ENCODE data around the gene VIT.

The VIT gene

GRCh38 chr2:36663851-36664695, 32.4 kb upstream of the VIT start:
- Histone ChIP-seq H3K27me3 (ENCODE audit: control insufficient read depth, insufficient read depth, low read length) (no peaks in the 10 kb centered on the region), H3K4me3 (ENCODE audit: low read depth, low read length) (peak overlapping the region; percentile 26), H3K9ac (ENCODE audit: low read length) (no peak overlapping the region), H3K9me3 (ENCODE audit: control insufficient read depth, insufficient read depth, low read depth, low read length) (no peaks in the 10 kb centered on the region), H3K27ac (ENCODE audit: low read depth, low read length) (no peak overlapping the region), H3K36me3 (ENCODE audit: control insufficient read depth, insufficient read depth, low read length) (no peaks in the 10 kb centered on the region), H3K4me1 (ENCODE audit: control insufficient read depth, insufficient read depth, low read length) (peaks cover 10% of the 10 kb centered on the region; the same call in 1 of the 2 replicates)

GRCh38 chr2:36664696-36665076, 31.8 kb upstream of the VIT start:
- H3K4me1 ChIP-seq (ENCODE audit: control insufficient read depth, insufficient read depth, low read length) = peaks cover 10% of the 10 kb centered on the region; the same call in 1 of the 2 replicates
- no peak overlapping the region for H3K4me3 ChIP-seq (ENCODE audit: low read depth, low read length)
- no peaks in the 10 kb centered on the region for H3K36me3 ChIP-seq (ENCODE audit: control insufficient read depth, insufficient read depth, low read length)
- H3K27me3 ChIP-seq (ENCODE audit: control insufficient read depth, insufficient read depth, low read length) = no peaks in the 10 kb centered on the region
- H3K9me3 ChIP-seq (ENCODE audit: control insufficient read depth, insufficient read depth, low read depth, low read length) = no peaks in the 10 kb centered on the region
- H3K27ac ChIP-seq (ENCODE audit: low read depth, low read length) = no peak overlapping the region
- no peak overlapping the region for H3K9ac ChIP-seq (ENCODE audit: low read length)

- H3K9ac ChIP-seq (ENCODE audit: low read length) = no peak overlapping the region
- H3K27ac ChIP-seq (ENCODE audit: low read depth, low read length) = no peak overlapping the region
- H3K4me1 ChIP-seq (ENCODE audit: control insufficient read depth, insufficient read depth, low read length) = peaks cover 10% of the 10 kb centered on the region; the same call in 1 of the 2 replicates
- H3K27me3 ChIP-seq (ENCODE audit: control insufficient read depth, insufficient read depth, low read length) = no peaks in the 10 kb centered on the region
- no peaks in the 10 kb centered on the region for H3K36me3 ChIP-seq (ENCODE audit: control insufficient read depth, insufficient read depth, low read length)
- H3K4me3 ChIP-seq (ENCODE audit: low read depth, low read length) = no peak overlapping the region
- H3K9me3 ChIP-seq (ENCODE audit: control insufficient read depth, insufficient read depth, low read depth, low read length) = no peaks in the 10 kb centered on the region
Observed at GRCh38 chr2:36667931-36668330, 28.6 kb upstream of the VIT start.

- H3K9ac ChIP-seq (ENCODE audit: low read length) = no peak overlapping the region
- no peak overlapping the region for H3K4me3 ChIP-seq (ENCODE audit: low read depth, low read length)
- no peaks in the 10 kb centered on the region for H3K27me3 ChIP-seq (ENCODE audit: control insufficient read depth, insufficient read depth, low read length)
- no peaks in the 10 kb centered on the region for H3K36me3 ChIP-seq (ENCODE audit: control insufficient read depth, insufficient read depth, low read length)
- H3K4me1 ChIP-seq (ENCODE audit: control insufficient read depth, insufficient read depth, low read length) = peaks cover 7% of the 10 kb centered on the region
- no peaks in the 10 kb centered on the region for H3K9me3 ChIP-seq (ENCODE audit: control insufficient read depth, insufficient read depth, low read depth, low read length)
- no peak overlapping the region for H3K27ac ChIP-seq (ENCODE audit: low read depth, low read length)
Observed at GRCh38 chr2:36670881-36671595, 25.5 kb upstream of the VIT start.

- Histone ChIP-seq H3K27ac (ENCODE audit: low read depth, low read length) (no peak overlapping the region), H3K36me3 (ENCODE audit: control insufficient read depth, insufficient read depth, low read length) (no peaks in the 10 kb centered on the region), H3K27me3 (ENCODE audit: control insufficient read depth, insufficient read depth, low read length) (no peaks in the 10 kb centered on the region), H3K4me3 (ENCODE audit: low read depth, low read length) (no peak overlapping the region), H3K9ac (ENCODE audit: low read length) (no peak overlapping the region), H3K4me1 (ENCODE audit: control insufficient read depth, insufficient read depth, low read length) (peaks cover 14% of the 10 kb centered on the region), H3K9me3 (ENCODE audit: control insufficient read depth, insufficient read depth, low read depth, low read length) (no peaks in the 10 kb centered on the region)
Observed at GRCh38 chr2:36671731-36672130, 24.8 kb upstream of the VIT start.

- peaks cover 17% of the 10 kb centered on the region for H3K4me1 ChIP-seq (ENCODE audit: control insufficient read depth, insufficient read depth, low read length)
- H3K36me3 ChIP-seq (ENCODE audit: control insufficient read depth, insufficient read depth, low read length) = no peaks in the 10 kb centered on the region
- no peak overlapping the region for H3K9ac ChIP-seq (ENCODE audit: low read length)
- H3K27ac ChIP-seq (ENCODE audit: low read depth, low read length) = no peak overlapping the region
- H3K9me3 ChIP-seq (ENCODE audit: control insufficient read depth, insufficient read depth, low read depth, low read length) = no peaks in the 10 kb centered on the region
- H3K4me3 ChIP-seq (ENCODE audit: low read depth, low read length) = no peak overlapping the region
- no peaks in the 10 kb centered on the region for H3K27me3 ChIP-seq (ENCODE audit: control insufficient read depth, insufficient read depth, low read length)
Observed at GRCh38 chr2:36672199-36672598, 24.3 kb upstream of the VIT start.

GRCh38 chr2:36675579-36676282, 20.8 kb upstream of the VIT start:
- peaks cover 10% of the 10 kb centered on the region; the same call in 1 of the 2 replicates for H3K9me3 ChIP-seq (ENCODE audit: control insufficient read depth, insufficient read depth, low read depth, low read length)
- no peak overlapping the region for H3K9ac ChIP-seq (ENCODE audit: low read length)
- H3K36me3 ChIP-seq (ENCODE audit: control insufficient read depth, insufficient read depth, low read length) = no peaks in the 10 kb centered on the region
- H3K4me3 ChIP-seq (ENCODE audit: low read depth, low read length) = no peak overlapping the region
- H3K27me3 ChIP-seq (ENCODE audit: control insufficient read depth, insufficient read depth, low read length) = no peaks in the 10 kb centered on the region
- peaks cover 15% of the 10 kb centered on the region; the same call in 1 of the 2 replicates for H3K4me1 ChIP-seq (ENCODE audit: control insufficient read depth, insufficient read depth, low read length)
- H3K27ac ChIP-seq (ENCODE audit: low read depth, low read length) = no peak overlapping the region

- H3K9me3 ChIP-seq (ENCODE audit: control insufficient read depth, insufficient read depth, low read depth, low read length) = peaks cover 10% of the 10 kb centered on the region; the same call in 1 of the 2 replicates
- no peaks in the 10 kb centered on the region for H3K27me3 ChIP-seq (ENCODE audit: control insufficient read depth, insufficient read depth, low read length)
- H3K9ac ChIP-seq (ENCODE audit: low read length) = no peak overlapping the region
- no peaks in the 10 kb centered on the region for H3K36me3 ChIP-seq (ENCODE audit: control insufficient read depth, insufficient read depth, low read length)
- H3K4me1 ChIP-seq (ENCODE audit: control insufficient read depth, insufficient read depth, low read length) = peaks cover 15% of the 10 kb centered on the region; the same call in 1 of the 2 replicates
- H3K27ac ChIP-seq (ENCODE audit: low read depth, low read length) = no peak overlapping the region
- H3K4me3 ChIP-seq (ENCODE audit: low read depth, low read length) = no peak overlapping the region
Observed at GRCh38 chr2:36676364-36676763, 20.1 kb upstream of the VIT start.

GRCh38 chr2:36677386-36677785, 19.1 kb upstream of the VIT start:
- Histone ChIP-seq H3K4me1 (ENCODE audit: control insufficient read depth, insufficient read depth, low read length) (peaks cover 15% of the 10 kb centered on the region; the same call in 1 of the 2 replicates), H3K4me3 (ENCODE audit: low read depth, low read length) (no peak overlapping the region), H3K27ac (ENCODE audit: low read depth, low read length) (no peak overlapping the region), H3K9ac (ENCODE audit: low read length) (no peak overlapping the region), H3K9me3 (ENCODE audit: control insufficient read depth, insufficient read depth, low read depth, low read length) (peaks cover 10% of the 10 kb centered on the region; the same call in 1 of the 2 replicates), H3K27me3 (ENCODE audit: control insufficient read depth, insufficient read depth, low read length) (no peaks in the 10 kb centered on the region), H3K36me3 (ENCODE audit: control insufficient read depth, insufficient read depth, low read length) (no peaks in the 10 kb centered on the region)

- Histone ChIP-seq H3K36me3 (ENCODE audit: control insufficient read depth, insufficient read depth, low read length) (no peaks in the 10 kb centered on the region), H3K27ac (ENCODE audit: low read depth, low read length) (no peak overlapping the region), H3K27me3 (ENCODE audit: control insufficient read depth, insufficient read depth, low read length) (no peaks in the 10 kb centered on the region), H3K9ac (ENCODE audit: low read length) (no peak overlapping the region), H3K4me1 (ENCODE audit: control insufficient read depth, insufficient read depth, low read length) (peaks cover 15% of the 10 kb centered on the region; the same call in 1 of the 2 replicates), H3K4me3 (ENCODE audit: low read depth, low read length) (no peak overlapping the region), H3K9me3 (ENCODE audit: control insufficient read depth, insufficient read depth, low read depth, low read length) (peaks cover 10% of the 10 kb centered on the region; the same call in 1 of the 2 replicates)
Observed at GRCh38 chr2:36677996-36678605, 18.4 kb upstream of the VIT start.
